Embryonic facial prominence (tissue), 1 donor: ENCODE measurements around the gene HBS1L.

ENCODE experiments used
- DNase-seq: peaks from one replicate; pipeline ENCODE4 v3.0.0-alpha.2; 2016; ENCODE audit errors: extremely low spot score

Gene HBS1L

DNA sequence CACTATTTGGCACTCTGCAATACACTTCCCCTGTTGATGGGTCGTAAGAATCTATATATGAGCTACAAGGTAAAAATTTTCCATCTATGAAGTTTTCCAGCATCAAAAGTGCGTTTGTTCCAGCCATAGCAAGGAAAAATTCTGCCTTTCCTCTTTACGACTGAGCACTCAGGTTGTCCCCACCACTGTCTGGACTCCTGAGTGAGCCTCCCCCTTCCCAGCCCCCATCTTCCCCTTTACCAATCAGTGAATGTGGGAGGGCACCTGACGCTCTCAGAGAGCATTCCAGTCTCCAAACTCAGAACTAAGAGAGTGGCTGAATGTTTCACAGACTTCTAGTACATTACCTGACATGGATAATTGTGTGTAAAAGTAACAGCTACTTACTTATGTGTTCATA lies 104.7 kb downstream of the HBS1L start, which contains the start of gene ALDH8A1:
Gene ALDH8A1 (minus strand): TSS at position 175 of the 400 bp plus-strand sequence. CDS start 48 bp downstream, at position 127.
- no peak for DNase-seq

- no peak for DNase-seq
Measured at GRCh38 chr6:134948691-134949090, 105.9 kb downstream of the HBS1L start.

DNA sequence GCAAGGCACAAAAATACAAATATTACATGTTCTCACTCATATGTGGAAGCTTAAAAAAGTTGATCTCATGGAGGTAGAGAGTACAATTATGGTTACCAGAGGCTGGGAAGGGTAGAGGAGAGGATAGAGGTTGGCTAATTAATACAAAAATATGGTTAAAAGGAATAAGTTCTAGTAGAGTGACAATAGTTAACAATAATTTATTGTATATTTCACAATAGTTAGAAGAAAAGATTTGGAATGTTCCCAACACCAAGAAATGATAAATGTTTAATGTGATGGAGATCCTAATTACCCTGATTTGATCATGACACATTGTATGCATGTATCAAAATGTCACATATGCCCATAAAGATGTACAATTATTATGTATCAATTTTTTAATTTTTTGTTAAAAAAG lies 106.5 kb downstream of the HBS1L start:
- no peak for DNase-seq

DNA sequence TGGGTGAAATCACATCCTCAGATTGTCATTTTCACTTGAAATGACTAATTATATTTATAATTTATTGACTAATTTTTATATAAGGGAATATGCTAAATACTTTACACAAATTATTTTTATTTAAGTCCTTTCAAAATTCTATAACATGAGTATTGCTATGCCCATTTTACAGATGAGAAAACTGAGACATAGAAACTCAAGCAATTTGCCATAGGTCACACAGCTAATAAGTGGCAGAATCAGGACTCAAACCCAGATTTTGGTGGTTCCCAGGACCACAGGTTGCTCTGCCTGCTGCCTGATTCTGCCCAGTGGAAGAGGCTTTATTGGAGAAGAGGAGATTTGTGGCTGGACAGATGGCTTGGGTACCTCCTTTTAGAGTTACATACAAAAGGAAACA lies 109.6 kb downstream of the HBS1L start:
- DNase-seq = no peak

GRCh38 chr6:134943522-134944111 lies 111.0 kb downstream of the HBS1L start:
- no peak for DNase-seq

- DNase-seq = no peak
Measured at GRCh38 chr6:134938896-134939295, 115.7 kb downstream of the HBS1L start.

DNA sequence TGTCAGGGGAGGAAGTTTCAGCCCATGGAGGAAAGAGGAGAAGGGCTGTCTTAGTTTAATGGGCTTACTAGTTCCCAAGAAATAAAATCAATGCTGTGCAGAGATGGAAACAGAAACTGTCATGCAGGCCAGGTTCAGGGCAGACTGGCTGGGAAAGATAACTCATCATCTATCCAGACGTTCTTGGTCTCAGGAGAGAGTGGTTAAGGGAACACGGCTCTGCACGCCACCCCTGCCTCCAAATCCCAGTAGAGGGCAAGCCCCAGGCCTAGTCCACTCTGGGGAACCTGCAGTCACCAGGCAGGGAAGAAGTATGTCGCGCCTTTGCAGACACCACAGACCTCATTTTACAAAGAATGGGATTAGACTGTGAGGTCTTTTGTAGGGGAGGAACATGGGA lies 117.2 kb downstream of the HBS1L start:
- no peak for DNase-seq

DNA sequence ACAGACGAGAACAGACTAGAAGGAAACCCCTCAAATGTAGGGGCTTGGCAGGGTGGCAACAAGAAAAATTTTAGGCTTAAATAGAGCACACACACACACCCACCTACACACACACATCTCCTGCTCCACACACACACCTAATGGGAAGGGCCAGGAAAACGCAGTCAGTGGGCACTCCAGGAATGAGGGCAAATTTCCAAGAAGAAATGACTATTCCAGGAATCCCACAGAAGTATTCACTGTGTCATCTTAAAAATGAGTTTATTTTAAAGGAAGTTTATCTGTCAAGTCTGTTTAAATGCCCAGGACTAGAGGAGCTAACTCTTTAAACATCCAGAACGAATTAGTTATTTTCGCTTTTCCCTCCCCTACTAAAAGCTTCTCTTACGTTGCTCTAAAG lies 117.7 kb downstream of the HBS1L start:
- peak; percentile 46 for DNase-seq

DNA sequence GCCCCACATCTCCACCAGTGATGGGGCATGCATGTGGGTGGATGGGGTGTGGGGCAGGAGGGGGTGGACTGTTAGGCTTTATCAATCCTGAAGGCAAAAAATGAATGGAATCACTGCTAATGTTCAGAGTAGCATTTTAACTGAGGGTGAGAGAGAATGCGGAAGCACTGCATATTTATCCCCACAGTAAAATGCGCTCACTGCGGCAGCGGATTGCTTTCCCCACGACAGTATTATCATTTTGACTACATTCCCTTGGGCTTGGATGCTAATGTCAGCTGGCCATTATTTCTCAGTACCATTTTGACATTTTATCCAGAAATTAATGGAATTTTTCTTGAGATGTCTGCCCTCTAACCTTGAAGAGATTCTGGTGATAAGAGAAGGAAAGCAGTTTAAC lies 118.1 kb downstream of the HBS1L start:
- no peak for DNase-seq

GRCh38 chr6:134934793-134935485 lies 119.7 kb downstream of the HBS1L start:
- no peak for DNase-seq

GRCh38 chr6:134932535-134933470 lies 121.8 kb downstream of the HBS1L start:
- DNase-seq = no peak

GRCh38 chr6:134932098-134932497 lies 122.5 kb downstream of the HBS1L start:
- DNase-seq = no peak

GRCh38 chr6:134930463-134930862 lies 124.2 kb downstream of the HBS1L start:
- DNase-seq = no peak

DNA sequence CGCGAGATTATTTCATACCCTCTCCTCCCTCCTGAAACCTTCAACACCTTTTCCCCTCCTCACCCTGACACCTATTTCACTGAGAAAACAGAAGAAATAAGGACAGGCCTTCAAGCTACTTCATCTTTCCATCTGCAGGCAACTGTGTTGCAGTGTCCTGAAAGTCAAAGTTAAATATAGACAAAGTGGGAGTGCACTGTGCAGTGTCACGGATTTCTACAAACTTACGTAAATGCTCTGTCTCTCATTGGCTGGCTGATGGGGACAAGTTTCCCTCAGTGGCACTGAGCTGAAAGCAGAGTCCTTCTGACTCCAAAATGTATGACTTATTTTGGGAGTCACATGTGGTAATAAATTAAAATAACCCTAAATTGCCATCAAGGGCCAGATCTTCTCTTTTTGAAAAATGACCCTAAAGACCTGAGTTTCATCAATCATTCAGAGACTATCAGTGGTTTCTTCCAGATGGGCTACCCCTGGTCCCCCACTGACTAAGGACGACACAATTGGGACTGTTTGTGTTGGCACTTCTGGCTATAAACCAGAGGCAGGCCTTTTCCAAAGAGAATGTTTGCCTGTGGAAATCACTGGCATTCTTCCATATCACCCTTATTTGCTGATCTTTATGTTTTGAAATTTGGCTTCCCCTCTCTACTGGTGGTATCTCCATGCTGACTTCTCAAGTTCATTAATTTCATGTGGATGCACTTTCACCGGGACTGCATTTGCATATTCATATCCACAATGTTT lies 126.3 kb downstream of the HBS1L start:
- no peak for DNase-seq

- no peak for DNase-seq
Measured at GRCh38 chr6:134925800-134926199, 128.8 kb downstream of the HBS1L start.

- DNase-seq = no peak
Measured at GRCh38 chr6:134921721-134922261, 132.8 kb downstream of the HBS1L start.

- no peak for DNase-seq
Measured at GRCh38 chr6:134921276-134921675, 133.3 kb downstream of the HBS1L start.

DNA sequence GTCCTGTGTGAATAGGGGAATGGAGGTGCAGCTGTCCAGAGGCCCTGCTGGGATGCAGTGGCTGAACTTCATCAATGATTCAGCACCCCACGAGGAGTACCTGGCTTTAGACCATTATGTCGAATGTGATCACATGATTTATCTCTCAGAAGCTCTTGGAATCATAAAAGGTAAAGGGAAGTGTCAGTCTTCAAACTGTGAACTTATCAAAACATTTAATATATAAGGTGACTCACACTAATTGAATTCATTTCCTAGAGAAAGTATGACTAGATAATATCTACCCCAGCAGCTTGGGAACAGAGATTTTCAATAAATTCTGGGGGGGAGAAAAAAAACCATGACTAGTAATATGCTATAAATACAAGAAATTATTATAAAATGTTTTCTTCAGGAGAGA lies 134.2 kb downstream of the HBS1L start:
- DNase-seq = no peak

- DNase-seq = no peak
Measured at GRCh38 chr6:134918418-134918961, 136.1 kb downstream of the HBS1L start.

DNA sequence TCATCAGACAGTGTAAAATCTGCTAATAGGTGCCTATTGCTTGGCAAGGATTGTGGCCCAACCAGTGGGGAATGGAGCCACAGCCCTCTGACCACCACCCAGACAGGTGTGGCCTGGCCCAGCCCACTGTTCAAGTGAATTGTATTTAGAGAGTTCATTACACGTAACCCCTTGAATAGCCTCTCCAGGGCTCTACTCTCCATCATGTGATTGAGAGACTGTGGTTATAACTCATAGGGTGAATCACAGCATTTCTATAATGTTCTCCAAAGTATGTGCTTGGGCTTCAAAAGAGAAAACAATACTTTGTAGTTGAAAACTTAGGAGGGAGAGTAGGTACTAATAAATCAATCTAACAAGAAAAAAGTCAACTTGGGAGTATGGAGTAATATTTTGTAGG lies 143.1 kb downstream of the HBS1L start:
- no peak for DNase-seq

GRCh38 chr6:134910593-134910935 lies 144.1 kb downstream of the HBS1L start:
- no peak for DNase-seq
